ENCODE results near the gene RNF227.

GRCh38 chr17:7945651-7946050 lies 29.6 kb upstream of the RNF227 start:
- TF ChIP-seq ZBTB33 (IDR thresholded peaks at IDR 0.05): no peak
- no peak for TF ChIP-seq CTCF (IDR thresholded peaks at IDR 0.05; ENCODE audit: low read depth, low read length, missing input control)
- no peak for TF ChIP-seq MAX (IDR thresholded peaks at IDR 0.05)
- no peak for TF ChIP-seq JUND (IDR thresholded peaks at IDR 0.05)

Data from liver (tissue), 3 donors.